NCI-H1930 (cell line): ENCODE results near the gene KCND3.

Source experiments
- DNase-seq, 2 experiments: peaks; one replicate each; lab custom pipeline; 2025; lab: John Stamatoyannopoulos, UW

Gene KCND3

GRCh38 chr1:111848852-111849545 is 140.5 kb downstream of the KCND3 start:
- no peak for DNase-seq

GRCh38 chr1:111847466-111847865 is 142.0 kb downstream of the KCND3 start:
- DNase-seq: no peak

DNA sequence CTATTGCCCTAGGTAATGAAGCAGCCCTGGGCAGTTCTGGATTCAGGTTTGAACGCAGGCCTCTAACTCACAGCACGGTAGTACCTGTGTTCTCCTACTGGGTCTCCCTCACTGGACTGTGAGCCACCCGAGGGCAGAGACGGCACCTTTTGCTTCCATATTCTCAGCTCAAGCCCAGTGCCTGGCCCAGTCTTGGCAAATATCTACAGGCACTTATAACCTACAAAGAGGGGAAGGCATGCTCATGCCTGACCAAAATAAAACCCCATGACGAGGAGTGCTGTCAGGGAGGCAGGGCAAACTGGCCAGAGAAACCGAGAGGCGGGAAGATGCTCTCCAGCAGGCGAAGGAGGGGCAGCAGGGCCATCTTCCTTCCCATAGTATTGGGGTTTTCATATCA is 142.6 kb downstream of the KCND3 start:
- DNase-seq: no peak

GRCh38 chr1:111843177-111843576 is 146.3 kb downstream of the KCND3 start:
- no peak for DNase-seq

GRCh38 chr1:111842411-111842810 is 147.1 kb downstream of the KCND3 start:
- DNase-seq: no peak

GRCh38 chr1:111841746-111842145 is 147.7 kb downstream of the KCND3 start:
- DNase-seq: no peak

GRCh38 chr1:111841189-111841588 is 148.3 kb downstream of the KCND3 start:
- DNase-seq: no peak

GRCh38 chr1:111837393-111837792 is 152.1 kb downstream of the KCND3 start:
- no peak for DNase-seq

DNA sequence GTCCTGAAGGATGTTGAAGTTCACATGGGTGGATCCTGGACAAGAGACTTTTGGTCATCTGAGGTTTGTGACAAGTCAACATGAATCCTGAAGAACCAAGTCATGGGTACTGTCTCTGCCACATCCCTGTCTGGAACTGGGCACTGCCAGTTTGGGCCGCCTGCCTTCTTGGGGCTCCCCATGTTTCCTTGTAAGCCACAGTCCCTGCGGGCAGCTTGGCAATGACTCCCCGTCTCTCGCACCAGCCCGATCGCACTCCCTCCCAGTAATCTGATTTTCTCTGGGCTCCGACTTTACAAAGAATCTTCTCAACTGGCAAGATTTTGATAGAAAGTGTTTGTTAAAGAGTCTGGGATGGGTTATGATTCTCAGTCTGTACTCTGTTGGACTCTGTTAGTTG is 153.4 kb downstream of the KCND3 start:
- no peak for DNase-seq

DNA sequence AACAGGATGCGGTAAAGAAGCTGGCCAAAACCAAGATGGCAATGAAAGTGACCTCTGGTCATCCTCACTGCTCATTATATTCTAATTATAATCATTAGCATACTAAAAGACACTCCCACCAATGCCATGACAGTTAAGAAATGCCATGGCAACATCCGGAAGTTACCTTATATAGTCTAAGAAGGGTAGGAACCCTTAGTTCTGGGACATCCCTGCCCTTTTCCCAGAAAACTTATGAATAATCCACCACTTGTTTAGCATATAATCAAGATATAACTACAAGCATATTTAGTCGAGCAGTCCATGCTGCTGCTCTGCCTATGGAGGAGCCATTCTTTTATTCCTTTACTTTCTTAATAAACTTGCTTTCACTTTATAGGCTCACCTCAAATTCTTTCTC is 154.0 kb downstream of the KCND3 start:
- DNase-seq: no peak

DNA sequence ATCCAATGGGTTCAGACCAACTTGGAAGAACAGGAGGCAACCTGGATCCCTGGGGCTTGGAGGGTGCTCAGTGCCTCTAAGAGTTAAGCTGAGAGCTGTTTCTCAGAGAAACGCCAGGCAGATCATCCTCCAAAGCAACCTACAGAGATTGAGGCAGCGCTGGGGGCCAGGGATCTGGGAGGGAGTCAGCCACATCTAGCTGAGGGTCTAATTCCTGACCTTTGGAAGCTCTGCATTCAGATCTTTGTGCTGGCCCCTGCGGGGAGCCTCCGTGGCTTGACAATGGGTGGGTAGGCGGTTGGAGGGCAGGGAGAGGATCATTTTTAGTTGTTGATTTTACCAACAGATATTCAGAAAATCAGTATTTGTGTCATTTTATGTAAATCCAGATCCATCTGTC is 154.5 kb downstream of the KCND3 start:
- DNase-seq: no peak

DNA sequence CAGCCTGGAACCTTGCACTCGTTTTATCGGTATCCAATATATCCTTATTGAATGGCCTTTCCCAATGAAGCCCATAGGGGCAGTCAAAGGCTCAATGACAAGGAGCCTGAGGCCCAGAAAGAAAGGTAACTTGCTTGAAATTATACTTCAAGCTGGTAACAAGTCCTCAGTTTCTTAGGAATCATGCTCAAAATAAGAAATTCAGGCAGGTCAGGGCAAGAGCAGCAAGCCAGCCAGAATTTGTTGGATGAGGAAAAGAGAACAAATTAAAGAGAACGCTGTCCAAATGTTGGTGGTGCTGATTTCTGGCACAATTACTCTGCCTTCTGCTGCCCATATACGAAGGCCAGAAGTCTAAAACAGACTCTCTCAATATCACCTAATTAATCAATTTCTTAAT is 156.1 kb downstream of the KCND3 start:
- no peak for DNase-seq

- no peak for DNase-seq
Measured at GRCh38 chr1:111832521-111833155, 156.8 kb downstream of the KCND3 start.

GRCh38 chr1:111831153-111831552 is 158.3 kb downstream of the KCND3 start:
- no peak for DNase-seq

DNA sequence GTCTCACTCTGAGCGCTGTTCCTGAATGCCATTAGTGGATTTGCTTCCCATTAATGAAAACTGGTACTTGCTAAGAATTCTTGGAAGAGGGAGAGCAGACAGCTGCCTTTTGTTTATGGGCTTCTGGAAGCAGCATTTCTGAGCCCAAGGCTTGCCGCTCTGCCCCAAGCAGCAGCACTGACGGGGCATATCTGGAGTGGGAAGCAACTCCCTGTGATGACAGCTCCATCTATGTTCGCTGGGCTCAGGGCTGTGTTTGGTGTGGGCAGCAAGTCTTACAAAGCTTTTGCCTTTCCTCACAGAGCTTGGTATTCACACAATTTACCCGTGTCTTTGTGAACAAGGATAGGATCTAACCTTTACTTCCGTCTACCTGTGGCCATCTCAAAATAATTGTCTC is 161.5 kb downstream of the KCND3 start:
- no peak for DNase-seq

- DNase-seq: no peak
Measured at GRCh38 chr1:111826278-111826677, 163.2 kb downstream of the KCND3 start.

- no peak for DNase-seq
Measured at GRCh38 chr1:111825217-111825616, 164.3 kb downstream of the KCND3 start.

GRCh38 chr1:111822138-111822537 is 167.3 kb downstream of the KCND3 start:
- no peak for DNase-seq

GRCh38 chr1:111821121-111821745 is 168.2 kb downstream of the KCND3 start:
- DNase-seq: no peak

- DNase-seq: no peak
Measured at GRCh38 chr1:111819566-111820263, 169.8 kb downstream of the KCND3 start.

GRCh38 chr1:111818546-111818945 is 170.9 kb downstream of the KCND3 start:
- no peak for DNase-seq

DNA sequence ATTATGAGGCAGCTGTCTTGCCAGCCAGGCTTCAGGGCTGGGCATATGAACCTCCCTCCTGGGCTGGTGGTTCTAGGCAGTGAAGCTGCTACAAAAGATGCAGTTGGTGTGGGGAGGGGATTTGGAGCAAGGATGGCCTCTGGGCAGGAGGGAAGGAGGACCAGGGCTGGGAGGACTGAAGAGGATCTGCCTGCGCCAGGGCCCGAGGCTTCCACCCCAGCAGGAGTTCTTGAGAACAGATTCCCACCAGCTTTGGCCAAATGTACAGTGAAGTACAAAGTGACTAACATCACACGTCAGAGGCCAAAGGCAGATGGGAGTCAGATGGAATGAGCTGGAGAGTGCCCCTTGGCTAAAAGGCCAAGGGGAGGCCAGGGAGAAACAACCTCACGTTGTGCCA is 171.4 kb downstream of the KCND3 start:
- DNase-seq: no peak

DNA sequence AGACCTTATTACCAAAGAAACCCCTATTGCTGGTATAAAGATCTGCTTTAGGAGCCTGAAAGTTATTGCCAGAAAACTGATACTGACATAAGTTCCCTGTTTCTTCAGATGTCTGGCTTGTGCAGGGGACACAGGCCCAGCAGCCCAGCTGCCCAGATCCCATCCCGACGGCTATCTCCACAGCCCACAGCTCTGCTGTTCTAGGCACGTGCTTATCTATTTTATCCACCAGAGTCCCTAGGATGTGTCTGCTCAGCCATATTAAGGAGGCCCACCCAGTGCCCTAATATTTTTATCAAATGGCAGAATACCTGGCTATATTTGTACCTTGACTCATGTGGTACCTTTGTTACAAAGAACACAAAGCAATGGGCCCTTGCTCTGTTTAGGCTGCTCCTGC is 174.8 kb downstream of the KCND3 start:
- DNase-seq: no peak
